Measurements from ENCODE around the gene PSMB7.

Gene PSMB7

DNA sequence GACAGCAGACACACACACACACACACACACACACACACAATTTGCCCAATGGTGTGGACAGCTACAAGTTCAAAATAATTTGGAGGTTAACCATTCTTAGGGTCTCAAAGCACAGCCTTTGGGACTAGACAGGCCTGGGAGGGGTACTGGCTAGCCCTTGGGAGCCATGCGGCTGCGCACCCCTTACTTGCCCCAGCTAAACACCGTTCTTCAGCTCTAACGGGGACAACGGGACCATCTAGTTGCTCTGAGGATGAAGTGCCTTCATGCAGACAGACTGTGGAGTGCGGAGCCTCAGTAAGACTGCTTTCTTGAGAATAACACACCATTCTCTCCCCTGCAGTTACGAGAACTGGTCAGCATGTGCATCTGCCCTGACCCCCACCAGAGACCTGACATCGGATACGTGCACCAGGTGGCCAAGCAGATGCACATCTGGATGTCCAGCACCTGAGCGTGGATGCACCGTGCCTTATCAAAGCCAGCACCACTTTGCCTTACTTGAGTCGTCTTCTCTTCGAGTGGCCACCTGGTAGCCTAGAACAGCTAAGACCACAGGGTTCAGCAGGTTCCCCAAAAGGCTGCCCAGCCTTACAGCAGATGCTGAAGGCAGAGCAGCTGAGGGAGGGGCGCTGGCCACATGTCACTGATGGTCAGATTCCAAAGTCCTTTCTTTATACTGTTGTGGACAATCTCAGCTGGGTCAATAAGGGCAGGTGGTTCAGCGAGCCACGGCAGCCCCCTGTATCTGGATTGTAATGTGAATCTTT, 64.6 kb downstream of the PSMB7 start:
- DNase-seq (ENCODE audit: extremely low read depth, low read depth): no peak
- no peak overlapping the region for H3K4me3 ChIP-seq (replicated peaks; ENCODE audit: low read depth, low read length)
- TF ChIP-seq CTCF (IDR thresholded peaks at IDR 0.05; ENCODE audit: low read depth, low read length, missing control alignments): no peak

DNA sequence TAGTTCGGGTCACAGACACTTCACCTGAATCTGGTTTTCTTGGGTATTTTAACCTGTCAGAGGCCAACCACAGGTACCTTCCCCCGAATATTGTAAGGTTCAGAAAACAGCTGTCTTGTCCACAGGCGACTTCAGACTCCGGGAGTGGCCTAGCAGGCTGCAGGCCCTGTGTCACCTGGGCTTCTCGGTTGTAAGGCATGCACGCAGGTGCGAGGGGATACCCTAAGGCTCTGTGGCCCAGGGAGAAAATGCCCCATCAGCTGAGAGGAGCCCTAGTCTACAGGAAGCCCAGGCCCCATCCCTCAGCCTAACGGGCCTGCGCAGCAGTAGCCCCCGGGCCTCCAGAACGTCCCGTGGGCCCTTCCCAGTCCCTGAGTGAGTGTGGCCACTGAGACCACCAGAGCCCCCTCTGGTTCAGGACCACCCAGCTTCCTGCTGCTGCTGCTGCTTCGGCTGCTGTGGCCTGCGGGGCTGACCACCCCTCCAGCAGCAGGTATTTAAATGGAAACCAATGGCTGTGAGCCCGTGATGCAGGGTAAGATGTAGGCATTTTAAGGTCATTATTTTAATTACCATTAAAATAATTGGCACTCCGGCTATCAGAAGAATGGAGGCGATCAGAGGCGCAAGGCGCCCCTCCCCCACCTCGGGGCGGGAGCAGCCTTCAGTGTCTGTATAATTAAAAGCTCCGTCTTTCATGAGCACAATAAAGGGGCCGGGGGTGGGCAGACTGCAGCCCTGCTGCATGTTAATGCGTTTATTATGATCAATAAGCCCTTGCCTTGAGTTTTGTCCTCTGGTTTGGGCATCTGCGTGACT, 65.4 kb downstream of the PSMB7 start:
- H3K4me3 ChIP-seq (replicated peaks; ENCODE audit: low read depth, low read length): no peak overlapping the region
- no peak for TF ChIP-seq CTCF (IDR thresholded peaks at IDR 0.05; ENCODE audit: low read depth, low read length, missing control alignments)
- DNase-seq (ENCODE audit: extremely low read depth, low read depth): no peak

GRCh38 chr9:124349267-124349666, 66.0 kb downstream of the PSMB7 start:
- no peak overlapping the region for H3K4me3 ChIP-seq (replicated peaks; ENCODE audit: low read depth, low read length)
- TF ChIP-seq CTCF (IDR thresholded peaks at IDR 0.05; ENCODE audit: low read depth, low read length, missing control alignments): no peak
- no peak for DNase-seq (ENCODE audit: extremely low read depth, low read depth)

GRCh38 chr9:124348831-124349230, 66.4 kb downstream of the PSMB7 start:
- TF ChIP-seq CTCF (IDR thresholded peaks at IDR 0.05; ENCODE audit: low read depth, low read length, missing control alignments): no peak
- H3K4me3 ChIP-seq (replicated peaks; ENCODE audit: low read depth, low read length): no peak overlapping the region
- no peak for DNase-seq (ENCODE audit: extremely low read depth, low read depth)

DNA sequence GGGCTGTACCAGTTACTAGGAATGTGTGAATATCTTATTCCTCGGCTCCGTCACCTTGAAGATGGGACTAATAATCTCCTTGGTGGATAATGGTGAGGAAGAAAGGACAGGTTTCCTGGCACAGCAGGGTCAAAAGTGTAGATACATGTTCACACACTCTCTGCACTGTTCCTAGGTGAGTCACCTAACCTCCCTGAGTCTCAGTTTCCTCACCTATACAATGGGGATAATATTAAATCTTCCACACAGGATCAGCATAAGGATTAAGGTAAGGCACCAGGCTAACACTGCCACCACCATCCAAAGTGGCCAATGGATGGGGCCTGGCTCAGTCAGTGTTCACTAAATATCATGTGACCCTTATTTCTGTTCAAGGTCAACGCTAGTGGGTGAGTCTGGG, 66.9 kb downstream of the PSMB7 start:
- no peak overlapping the region for H3K4me3 ChIP-seq (replicated peaks; ENCODE audit: low read depth, low read length)
- no peak for TF ChIP-seq CTCF (IDR thresholded peaks at IDR 0.05; ENCODE audit: low read depth, low read length, missing control alignments)
- no peak for DNase-seq (ENCODE audit: extremely low read depth, low read depth)

- no peak for TF ChIP-seq CTCF (IDR thresholded peaks at IDR 0.05; ENCODE audit: low read depth, low read length, missing control alignments)
- no peak for DNase-seq (ENCODE audit: extremely low read depth, low read depth)
- H3K4me3 ChIP-seq (replicated peaks; ENCODE audit: low read depth, low read length): no peak overlapping the region
These were observed 67.3 kb downstream of the PSMB7 start for GRCh38 chr9:124347968-124348358.
